Caco-2 (cell line): ENCODE data around the gene GNAQ. TPM values are rescaled to one million over a fixed set of nuclear protein-coding genes. Genes with fewer than 3 reads are reported as not detected.

ENCODE experiments used
- BruUV-seq: library from RNA; stranded (reverse); fragments of 400-500 nt; replicated peaks from 2 replicates; lab custom pipeline; 2021; lab: Mats Ljungman, UMichigan
- CTCF ChIA-PET: fragments of 300-600 bp; sonication (Branson Sonifier 250); formaldehyde crosslinking; loops from one replicate; lab custom pipeline; 2022; ENCODE audit warnings: antibody characterized with exemption; lab: Charles Lee
- POLR2A ChIA-PET: fragments of 300-600 bp; sonication (Branson Sonifier 250); formaldehyde crosslinking; loops from one replicate; lab custom pipeline; 2022; ENCODE audit warnings: antibody characterized with exemption; lab: Charles Lee
- DNase-seq, 2 experiments: peaks; one replicate each; pipeline versions ENCODE4 v3.0.0 to v3.0.0-alpha.2; 2020 to 2022
- H3K27me3 ChIP-seq: replicated peaks from 2 replicates; pipeline ENCODE4 v1.6.0; 2011; ENCODE audit warnings: low read length; ENCODE audit not compliant: control insufficient read depth, insufficient read depth
- H3K36me3 ChIP-seq: 2 replicates; pipeline ENCODE4 v1.5.1; 2011; ENCODE audit warnings: low read length; ENCODE audit not compliant: control insufficient read depth, insufficient read depth
- H3K4me1 ChIP-seq: fragments of 250-450 bp; sonication (Bioruptor Pico); 2 replicates; pipeline ENCODE4 v1.5.1; 2020; ENCODE audit warnings: mild to moderate bottlenecking
- H3K4me3 ChIP-seq: 2 replicates; pipeline ENCODE4 v1.5.1; 2011; ENCODE audit warnings: low read depth, mild to moderate bottlenecking, control low read depth, low read length
- H3K9me3 ChIP-seq: fragments of 250-450 bp; sonication (Bioruptor Pico); 2 replicates; pipeline ENCODE4 v1.5.1; 2020; ENCODE audit warnings: mild to moderate bottlenecking, moderate library complexity
- H3K27ac Mint-ChIP-seq: one replicate; pipeline ENCODE4 v1.8.0; 2022; ENCODE audit warnings: mixed read lengths; ENCODE audit not compliant: unreplicated experiment
- H3K27me3 Mint-ChIP-seq: one replicate; pipeline ENCODE4 v1.8.0; 2022; ENCODE audit warnings: mixed read lengths; ENCODE audit not compliant: insufficient read depth, unreplicated experiment
- H3K36me3 Mint-ChIP-seq: one replicate; pipeline ENCODE4 v1.8.0; 2022; ENCODE audit warnings: mild to moderate bottlenecking, mixed read lengths; ENCODE audit not compliant: insufficient read depth, unreplicated experiment
- H3K4me1 Mint-ChIP-seq: one replicate; pipeline ENCODE4 v1.8.0; 2022; ENCODE audit warnings: low read depth, mixed read lengths; ENCODE audit not compliant: unreplicated experiment
- H3K4me3 Mint-ChIP-seq: one replicate; pipeline ENCODE4 v1.8.0; 2022; ENCODE audit warnings: mild to moderate bottlenecking, moderate library complexity, mixed read lengths; ENCODE audit not compliant: unreplicated experiment
- H3K9me3 Mint-ChIP-seq: one replicate; pipeline ENCODE4 v1.8.0; 2022; ENCODE audit warnings: mixed read lengths; ENCODE audit not compliant: unreplicated experiment
- CTCF ChIP-seq, 2 experiments: fragments of 200-600 bp in 1 of 2; IDR thresholded peaks; 1 replicate in 1 of 2; 2 replicates in 1 of 2; pipeline versions ENCODE4 v1.5.1 to v1.8.0; 2011 to 2022; ENCODE audit warnings: antibody characterized with exemption in 1 of 2, control low read depth in 1 of 2, inconsistent platforms in 1 of 2, low read depth in 1 of 2, low read length in 1 of 2, mild to moderate bottlenecking in 1 of 2, moderate library complexity in 1 of 2; ENCODE audit not compliant: insufficient read depth in 1 of 2, severe bottlenecking in 1 of 2, unreplicated experiment in 1 of 2
- intact Hi-C: fragments of 100-400 bp; cut with micrococcal nuclease; formaldehyde crosslinking; loops from one replicate; pipeline ENCODE4 v1.10.0; 2022; ENCODE audit not compliant: unreplicated experiment
- total RNA-seq: library from RNA; stranded (reverse); gene quantifications from 2 replicates; pipeline ENCODE4 v1.2.3, GENCODE V29; 2022

The GNAQ gene
- total RNA-seq, 1 experiment from 2014 or later = 10.1 TPM

- CTCF ChIA-PET = no interaction called here
- no TSS peak for BruUV-seq
These were observed 64.9 kb downstream of the GNAQ start for GRCh38 chr9:77966718-77967117.

GRCh38 chr9:77965445-77966123, 66.0 kb downstream of the GNAQ start:
- BruUV-seq = no TSS peak
- Histone ChIP-seq H3K4me1 (no peaks in the 10 kb centered on the region), H3K36me3 (no peaks in the 10 kb centered on the region), H3K9me3 (no peaks in the 10 kb centered on the region), H3K27me3 (no peaks in the 10 kb centered on the region), H3K4me3 (no peak overlapping the region)
- POLR2A ChIA-PET = no interaction called here
- DNase-seq = no peak
- Mint-ChIP-seq H3K9me3 (no peaks in the 10 kb centered on the region), H3K27me3 (no peaks in the 10 kb centered on the region), H3K27ac (no peak overlapping the region), H3K4me3 (no peak overlapping the region), H3K36me3 (no peaks in the 10 kb centered on the region), H3K4me1 (peaks cover 9% of the 10 kb centered on the region)
- no peak for TF ChIP-seq CTCF (IDR thresholded peaks at IDR 0.05; ENCODE audit: insufficient read depth in 1 of 2, low read depth in 1 of 2, low read length in 1 of 2, severe bottlenecking in 1 of 2, unreplicated experiment in 1 of 2)
- CTCF ChIA-PET = no interaction called here
- intact Hi-C loops = no loop called here

More at GRCh38 chr9:77966718-77967117, 64.9 kb downstream of the GNAQ start:
- intact Hi-C loops = no loop called here
- H3K36me3 Mint-ChIP-seq = no peaks in the 10 kb centered on the region
- no peak overlapping the region for H3K4me3 Mint-ChIP-seq
- H3K9me3 ChIP-seq = no peaks in the 10 kb centered on the region
- H3K4me1 ChIP-seq = no peaks in the 10 kb centered on the region
- H3K27me3 ChIP-seq = no peaks in the 10 kb centered on the region
- H3K36me3 ChIP-seq = no peaks in the 10 kb centered on the region
- no peak for TF ChIP-seq CTCF (IDR thresholded peaks at IDR 0.05; ENCODE audit: insufficient read depth in 1 of 2, low read depth in 1 of 2, low read length in 1 of 2, severe bottlenecking in 1 of 2, unreplicated experiment in 1 of 2)
- no peaks in the 10 kb centered on the region for H3K27me3 Mint-ChIP-seq
- H3K27ac Mint-ChIP-seq = no peak overlapping the region
- H3K9me3 Mint-ChIP-seq = no peaks in the 10 kb centered on the region
- peaks cover 5% of the 10 kb centered on the region for H3K4me1 Mint-ChIP-seq
- DNase-seq = no peak
- POLR2A ChIA-PET = no interaction called here
- no peak overlapping the region for H3K4me3 ChIP-seq

- H3K36me3 ChIP-seq = no peaks in the 10 kb centered on the region
- H3K9me3 ChIP-seq = no peaks in the 10 kb centered on the region
- DNase-seq = no peak
- BruUV-seq = no TSS peak
- Mint-ChIP-seq H3K36me3 (peaks cover 5% of the 10 kb centered on the region), H3K4me3 (no peak overlapping the region), H3K9me3 (no peaks in the 10 kb centered on the region), H3K27me3 (no peaks in the 10 kb centered on the region), H3K4me1 (peaks cover 9% of the 10 kb centered on the region), H3K27ac (no peak overlapping the region)
- POLR2A ChIA-PET = no interaction called here
- no peak for TF ChIP-seq CTCF (IDR thresholded peaks at IDR 0.05; ENCODE audit: insufficient read depth in 1 of 2, low read depth in 1 of 2, low read length in 1 of 2, severe bottlenecking in 1 of 2, unreplicated experiment in 1 of 2)
- CTCF ChIA-PET = no interaction called here
- H3K4me1 ChIP-seq = no peaks in the 10 kb centered on the region
- intact Hi-C loops = no loop called here
- H3K27me3 ChIP-seq = no peaks in the 10 kb centered on the region
- no peak overlapping the region for H3K4me3 ChIP-seq
These were observed 67.4 kb downstream of the GNAQ start for GRCh38 chr9:77964258-77964657.
